B cell (primary cell): ENCODE results near the gene TRMT2B.

Experiments
- EZH2 ChIP-seq: IDR thresholded peaks from 2 replicates; pipeline ENCODE4 v1.6.1; 2012; ENCODE audit warnings: borderline replicate concordance, low read depth, mild to moderate bottlenecking, moderate library complexity, low read length; ENCODE audit not compliant: insufficient read depth, poor library complexity, severe bottlenecking
- TF ChIP-seq, protein P1 (sequence below): fragments of 200-600 bp; IDR thresholded peaks from one replicate; pipeline ENCODE4 v1.8.0; 2022; ENCODE audit warnings: antibody characterized with exemption, mild to moderate bottlenecking

DNA sequence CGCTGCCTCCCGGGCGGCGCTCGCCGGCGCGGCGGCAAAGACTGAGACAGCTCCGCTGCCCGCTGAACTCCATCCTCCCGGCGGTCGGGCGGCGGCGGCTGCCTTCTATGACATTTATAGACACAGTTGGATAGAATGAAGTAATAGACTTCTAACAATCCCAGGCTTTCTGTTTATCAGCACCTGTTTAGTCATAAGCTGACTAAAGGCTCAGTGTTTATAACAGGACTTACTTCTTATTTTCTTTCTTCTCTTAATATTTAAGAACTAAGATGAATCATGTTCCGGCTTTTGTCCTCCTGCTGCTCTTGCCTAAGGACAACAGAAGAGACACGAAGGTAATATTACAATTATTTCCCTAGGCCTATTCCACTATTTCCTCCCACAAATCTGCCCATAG, 78.5 kb downstream of the TRMT2B start:
- TF ChIP-seq, protein P1, sequence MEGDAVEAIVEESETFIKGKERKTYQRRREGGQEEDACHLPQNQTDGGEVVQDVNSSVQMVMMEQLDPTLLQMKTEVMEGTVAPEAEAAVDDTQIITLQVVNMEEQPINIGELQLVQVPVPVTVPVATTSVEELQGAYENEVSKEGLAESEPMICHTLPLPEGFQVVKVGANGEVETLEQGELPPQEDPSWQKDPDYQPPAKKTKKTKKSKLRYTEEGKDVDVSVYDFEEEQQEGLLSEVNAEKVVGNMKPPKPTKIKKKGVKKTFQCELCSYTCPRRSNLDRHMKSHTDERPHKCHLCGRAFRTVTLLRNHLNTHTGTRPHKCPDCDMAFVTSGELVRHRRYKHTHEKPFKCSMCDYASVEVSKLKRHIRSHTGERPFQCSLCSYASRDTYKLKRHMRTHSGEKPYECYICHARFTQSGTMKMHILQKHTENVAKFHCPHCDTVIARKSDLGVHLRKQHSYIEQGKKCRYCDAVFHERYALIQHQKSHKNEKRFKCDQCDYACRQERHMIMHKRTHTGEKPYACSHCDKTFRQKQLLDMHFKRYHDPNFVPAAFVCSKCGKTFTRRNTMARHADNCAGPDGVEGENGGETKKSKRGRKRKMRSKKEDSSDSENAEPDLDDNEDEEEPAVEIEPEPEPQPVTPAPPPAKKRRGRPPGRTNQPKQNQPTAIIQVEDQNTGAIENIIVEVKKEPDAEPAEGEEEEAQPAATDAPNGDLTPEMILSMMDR: no peak
- TF ChIP-seq EZH2: no peak
